ENCODE measurements around the gene ADAMTS9. TPM values are rescaled to one million over a fixed set of nuclear protein-coding genes. Genes with fewer than 3 reads are reported as not detected.

Gene ADAMTS9
- total and polyA plus RNA-seq, 10 of the 15 experiments (the other 5 are each of a cell fraction or from before 2014, with no cell fraction given) = 0.08 TPM; not detected in 9

DNA sequence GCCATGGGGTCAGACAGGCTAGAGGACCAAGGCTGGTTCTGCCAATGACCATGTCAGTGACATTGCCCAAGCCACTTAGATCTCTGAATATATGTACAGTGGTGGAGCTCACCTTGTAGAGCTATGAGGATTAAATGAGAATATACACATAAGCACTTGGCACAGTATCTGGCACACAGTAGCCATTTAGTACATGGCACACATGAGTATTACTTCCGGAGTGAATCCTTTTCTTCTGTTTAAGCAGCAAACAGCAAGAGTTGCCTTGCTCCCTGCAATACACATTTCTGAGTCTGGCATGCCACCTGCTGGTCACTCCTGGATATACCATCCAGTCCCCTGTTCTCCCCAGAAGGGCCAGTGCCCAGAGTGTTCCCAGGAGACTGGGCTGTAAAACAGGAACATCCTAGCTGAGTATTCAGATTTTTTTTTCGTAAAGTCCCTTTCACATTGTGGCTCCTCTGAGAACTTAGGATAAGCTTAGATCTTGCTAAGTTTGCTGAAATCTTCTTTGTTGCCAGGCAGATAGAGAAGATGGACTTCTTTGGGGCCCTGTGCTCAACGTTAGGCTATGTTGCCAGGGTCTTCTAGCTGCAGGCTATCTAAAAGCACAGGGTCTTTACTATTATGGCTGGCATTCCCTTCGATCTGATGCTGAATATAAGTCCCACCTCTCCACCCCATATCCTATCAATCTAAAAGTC lies 203.4 kb downstream of the ADAMTS9 start:
- Histone ChIP-seq H3K4me2 (ENCODE audit: control insufficient read depth, insufficient read depth) (no peak overlapping the region), H3K36me3 (ENCODE audit: control insufficient read depth in 2 of 2, insufficient read depth in 2 of 2, low read length in 1 of 2) (no peaks in the 10 kb centered on the region), H2AFZ (ENCODE audit: control insufficient read depth, low read depth, low read length) (peak overlapping the region; percentile 72), H3K27me3 (replicated peaks in 1 of 2; ENCODE audit: control insufficient read depth in 2 of 2, insufficient read depth in 2 of 2, low read length in 1 of 2) (peaks cover under 1 to 5% of the 10 kb centered on the region in 2 experiments; a peak in 1 of 4 replicates), H3K9ac (ENCODE audit: control insufficient read depth, insufficient read depth, low read length) (no peak overlapping the region), H3K27ac (ENCODE audit: control insufficient read depth, insufficient read depth) (no peak overlapping the region), H3K4me3 (no peak overlapping the region), H3K9me3 (replicated peaks; ENCODE audit: control insufficient read depth, insufficient read depth, low read length) (no peaks in the 10 kb centered on the region), H3K79me2 (ENCODE audit: control insufficient read depth, insufficient read depth, low read length) (no peaks in the 10 kb centered on the region), H3K4me1 (ENCODE audit: control insufficient read depth, insufficient read depth, low read length) (no peaks in the 10 kb centered on the region), H4K20me1 (ENCODE audit: control insufficient read depth, insufficient read depth) (no peaks in the 10 kb centered on the region)
- 0% methylated on average over 4 of the region's 4 CpGs for WGBS (ENCODE audit: insufficient coverage, insufficient replicate concordance, low lambda C conversion rate, missing lambda C conversion rate)
- peak; percentile 99 for ATAC-seq
- DNase-seq (ENCODE audit: low read depth, low spot score) = peak; percentile 45
- BruUV-seq (replicated peaks) = no TSS peak
- intact Hi-C loops (cut with micrococcal nuclease; ENCODE audit: unreplicated experiment) = loop anchor here (1.0 to 5.0 kb wide), 4 partner anchors 85 to 1132 kb away; no protein-coding TSS in a partner anchor
- in situ Hi-C loops (cut with MboI) = loop anchor here (5.0 kb wide), 1 partner anchor 452 kb away; no protein-coding TSS in a partner anchor
- ChIA-PET RAD21 (ENCODE audit: unreplicated experiment) (interaction anchor here (0.6 to 4.8 kb wide), 23 partner anchors 9 to 463 kb away, joined by 3 to 47 read pairs (median 5); partner anchors contain the start of genes PRICKLE2 and PSMD6), POLR2A (interaction anchor here (0.7 to 1.1 kb wide), 3 partner anchors 44 to 461 kb away, joined by 3 read pairs; no protein-coding TSS in a partner anchor), SMC1A (ENCODE audit: uncharacterized antibody, unreplicated experiment) (interaction anchor here (0.6 to 5.9 kb wide), 43 partner anchors 9 to 1133 kb away, joined by 3 to 98 read pairs (median 5); partner anchors contain the start of gene PRICKLE2), CTCF (interaction anchor here (0.6 to 5.6 kb wide), 58 partner anchors 9 to 651 kb away, joined by 3 to 99 read pairs (median 5); partner anchors contain the start of genes PRICKLE2 and PSMD6)
- peak; percentile 31 for FAIRE-seq
- peak; percentile 37; the same call in 1 of the 2 replicates for TF ChIP-seq IKZF1 (conservative IDR thresholded peaks at IDR 0.05)
- TF ChIP-seq, protein P1, sequence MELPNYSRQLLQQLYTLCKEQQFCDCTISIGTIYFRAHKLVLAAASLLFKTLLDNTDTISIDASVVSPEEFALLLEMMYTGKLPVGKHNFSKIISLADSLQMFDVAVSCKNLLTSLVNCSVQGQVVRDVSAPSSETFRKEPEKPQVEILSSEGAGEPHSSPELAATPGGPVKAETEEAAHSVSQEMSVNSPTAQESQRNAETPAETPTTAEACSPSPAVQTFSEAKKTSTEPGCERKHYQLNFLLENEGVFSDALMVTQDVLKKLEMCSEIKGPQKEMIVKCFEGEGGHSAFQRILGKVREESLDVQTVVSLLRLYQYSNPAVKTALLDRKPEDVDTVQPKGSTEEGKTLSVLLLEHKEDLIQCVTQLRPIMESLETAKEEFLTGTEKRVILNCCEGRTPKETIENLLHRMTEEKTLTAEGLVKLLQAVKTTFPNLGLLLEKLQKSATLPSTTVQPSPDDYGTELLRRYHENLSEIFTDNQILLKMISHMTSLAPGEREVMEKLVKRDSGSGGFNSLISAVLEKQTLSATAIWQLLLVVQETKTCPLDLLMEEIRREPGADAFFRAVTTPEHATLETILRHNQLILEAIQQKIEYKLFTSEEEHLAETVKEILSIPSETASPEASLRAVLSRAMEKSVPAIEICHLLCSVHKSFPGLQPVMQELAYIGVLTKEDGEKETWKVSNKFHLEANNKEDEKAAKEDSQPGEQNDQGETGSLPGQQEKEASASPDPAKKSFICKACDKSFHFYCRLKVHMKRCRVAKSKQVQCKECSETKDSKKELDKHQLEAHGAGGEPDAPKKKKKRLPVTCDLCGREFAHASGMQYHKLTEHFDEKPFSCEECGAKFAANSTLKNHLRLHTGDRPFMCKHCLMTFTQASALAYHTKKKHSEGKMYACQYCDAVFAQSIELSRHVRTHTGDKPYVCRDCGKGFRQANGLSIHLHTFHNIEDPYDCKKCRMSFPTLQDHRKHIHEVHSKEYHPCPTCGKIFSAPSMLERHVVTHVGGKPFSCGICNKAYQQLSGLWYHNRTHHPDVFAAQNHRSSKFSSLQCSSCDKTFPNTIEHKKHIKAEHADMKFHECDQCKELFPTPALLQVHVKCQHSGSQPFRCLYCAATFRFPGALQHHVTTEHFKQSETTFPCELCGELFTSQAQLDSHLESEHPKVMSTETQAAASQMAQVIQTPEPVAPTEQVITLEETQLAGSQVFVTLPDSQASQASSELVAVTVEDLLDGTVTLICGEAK (IDR thresholded peaks at IDR 0.05; ENCODE audit: borderline replicate concordance) = no peak
- TF ChIP-seq FOXM1 (IDR thresholded peaks at IDR 0.05; ENCODE audit: low read depth, low read length) = peak; percentile 47; the same call in 1 of the 2 replicates
- TF ChIP-seq, protein P2, sequence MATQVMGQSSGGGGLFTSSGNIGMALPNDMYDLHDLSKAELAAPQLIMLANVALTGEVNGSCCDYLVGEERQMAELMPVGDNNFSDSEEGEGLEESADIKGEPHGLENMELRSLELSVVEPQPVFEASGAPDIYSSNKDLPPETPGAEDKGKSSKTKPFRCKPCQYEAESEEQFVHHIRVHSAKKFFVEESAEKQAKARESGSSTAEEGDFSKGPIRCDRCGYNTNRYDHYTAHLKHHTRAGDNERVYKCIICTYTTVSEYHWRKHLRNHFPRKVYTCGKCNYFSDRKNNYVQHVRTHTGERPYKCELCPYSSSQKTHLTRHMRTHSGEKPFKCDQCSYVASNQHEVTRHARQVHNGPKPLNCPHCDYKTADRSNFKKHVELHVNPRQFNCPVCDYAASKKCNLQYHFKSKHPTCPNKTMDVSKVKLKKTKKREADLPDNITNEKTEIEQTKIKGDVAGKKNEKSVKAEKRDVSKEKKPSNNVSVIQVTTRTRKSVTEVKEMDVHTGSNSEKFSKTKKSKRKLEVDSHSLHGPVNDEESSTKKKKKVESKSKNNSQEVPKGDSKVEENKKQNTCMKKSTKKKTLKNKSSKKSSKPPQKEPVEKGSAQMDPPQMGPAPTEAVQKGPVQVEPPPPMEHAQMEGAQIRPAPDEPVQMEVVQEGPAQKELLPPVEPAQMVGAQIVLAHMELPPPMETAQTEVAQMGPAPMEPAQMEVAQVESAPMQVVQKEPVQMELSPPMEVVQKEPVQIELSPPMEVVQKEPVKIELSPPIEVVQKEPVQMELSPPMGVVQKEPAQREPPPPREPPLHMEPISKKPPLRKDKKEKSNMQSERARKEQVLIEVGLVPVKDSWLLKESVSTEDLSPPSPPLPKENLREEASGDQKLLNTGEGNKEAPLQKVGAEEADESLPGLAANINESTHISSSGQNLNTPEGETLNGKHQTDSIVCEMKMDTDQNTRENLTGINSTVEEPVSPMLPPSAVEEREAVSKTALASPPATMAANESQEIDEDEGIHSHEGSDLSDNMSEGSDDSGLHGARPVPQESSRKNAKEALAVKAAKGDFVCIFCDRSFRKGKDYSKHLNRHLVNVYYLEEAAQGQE (IDR thresholded peaks at IDR 0.05; ENCODE audit: low read depth, low read length) = no peak
- TF ChIP-seq, protein P3, sequence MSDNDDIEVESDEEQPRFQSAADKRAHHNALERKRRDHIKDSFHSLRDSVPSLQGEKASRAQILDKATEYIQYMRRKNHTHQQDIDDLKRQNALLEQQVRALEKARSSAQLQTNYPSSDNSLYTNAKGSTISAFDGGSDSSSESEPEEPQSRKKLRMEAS (IDR thresholded peaks at IDR 0.05; ENCODE audit: low read depth, low read length) = no peak
- peak; percentile 32 for TF ChIP-seq MEF2B (IDR thresholded peaks at IDR 0.05; ENCODE audit: partially characterized antibody, poor library complexity, severe bottlenecking)
- TF ChIP-seq ZNF217 (IDR thresholded peaks at IDR 0.05) = no peak
- no peak for TF ChIP-seq SIN3A (IDR thresholded peaks at IDR 0.05; ENCODE audit: low read depth, low read length)
- TF ChIP-seq, protein P4, sequence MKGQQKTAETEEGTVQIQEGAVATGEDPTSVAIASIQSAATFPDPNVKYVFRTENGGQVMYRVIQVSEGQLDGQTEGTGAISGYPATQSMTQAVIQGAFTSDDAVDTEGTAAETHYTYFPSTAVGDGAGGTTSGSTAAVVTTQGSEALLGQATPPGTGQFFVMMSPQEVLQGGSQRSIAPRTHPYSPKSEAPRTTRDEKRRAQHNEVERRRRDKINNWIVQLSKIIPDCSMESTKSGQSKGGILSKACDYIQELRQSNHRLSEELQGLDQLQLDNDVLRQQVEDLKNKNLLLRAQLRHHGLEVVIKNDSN (IDR thresholded peaks at IDR 0.05; ENCODE audit: borderline replicate concordance, extremely low read length, insufficient read depth, low read depth, low read length) = no peak
